HG02798 (cell line): ENCODE measurements around the gene SLC12A9.
"Not testable (repeated sequence)": the region's sequence is repeated elsewhere in the genome, so short reads cannot be mapped to it uniquely, and the experiment has no call there.

ENCODE experiments used
- ATAC-seq: cut with Tn5 transposase; IDR thresholded peaks from one replicate; pipeline ENCODE4 v1.9.1; 2021; ENCODE audit warnings: mild to moderate bottlenecking; ENCODE audit not compliant: unreplicated experiment, poor library complexity

Gene SLC12A9, protein sequence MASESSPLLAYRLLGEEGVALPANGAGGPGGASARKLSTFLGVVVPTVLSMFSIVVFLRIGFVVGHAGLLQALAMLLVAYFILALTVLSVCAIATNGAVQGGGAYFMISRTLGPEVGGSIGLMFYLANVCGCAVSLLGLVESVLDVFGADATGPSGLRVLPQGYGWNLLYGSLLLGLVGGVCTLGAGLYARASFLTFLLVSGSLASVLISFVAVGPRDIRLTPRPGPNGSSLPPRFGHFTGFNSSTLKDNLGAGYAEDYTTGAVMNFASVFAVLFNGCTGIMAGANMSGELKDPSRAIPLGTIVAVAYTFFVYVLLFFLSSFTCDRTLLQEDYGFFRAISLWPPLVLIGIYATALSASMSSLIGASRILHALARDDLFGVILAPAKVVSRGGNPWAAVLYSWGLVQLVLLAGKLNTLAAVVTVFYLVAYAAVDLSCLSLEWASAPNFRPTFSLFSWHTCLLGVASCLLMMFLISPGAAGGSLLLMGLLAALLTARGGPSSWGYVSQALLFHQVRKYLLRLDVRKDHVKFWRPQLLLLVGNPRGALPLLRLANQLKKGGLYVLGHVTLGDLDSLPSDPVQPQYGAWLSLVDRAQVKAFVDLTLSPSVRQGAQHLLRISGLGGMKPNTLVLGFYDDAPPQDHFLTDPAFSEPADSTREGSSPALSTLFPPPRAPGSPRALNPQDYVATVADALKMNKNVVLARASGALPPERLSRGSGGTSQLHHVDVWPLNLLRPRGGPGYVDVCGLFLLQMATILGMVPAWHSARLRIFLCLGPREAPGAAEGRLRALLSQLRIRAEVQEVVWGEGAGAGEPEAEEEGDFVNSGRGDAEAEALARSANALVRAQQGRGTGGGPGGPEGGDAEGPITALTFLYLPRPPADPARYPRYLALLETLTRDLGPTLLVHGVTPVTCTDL

DNA sequence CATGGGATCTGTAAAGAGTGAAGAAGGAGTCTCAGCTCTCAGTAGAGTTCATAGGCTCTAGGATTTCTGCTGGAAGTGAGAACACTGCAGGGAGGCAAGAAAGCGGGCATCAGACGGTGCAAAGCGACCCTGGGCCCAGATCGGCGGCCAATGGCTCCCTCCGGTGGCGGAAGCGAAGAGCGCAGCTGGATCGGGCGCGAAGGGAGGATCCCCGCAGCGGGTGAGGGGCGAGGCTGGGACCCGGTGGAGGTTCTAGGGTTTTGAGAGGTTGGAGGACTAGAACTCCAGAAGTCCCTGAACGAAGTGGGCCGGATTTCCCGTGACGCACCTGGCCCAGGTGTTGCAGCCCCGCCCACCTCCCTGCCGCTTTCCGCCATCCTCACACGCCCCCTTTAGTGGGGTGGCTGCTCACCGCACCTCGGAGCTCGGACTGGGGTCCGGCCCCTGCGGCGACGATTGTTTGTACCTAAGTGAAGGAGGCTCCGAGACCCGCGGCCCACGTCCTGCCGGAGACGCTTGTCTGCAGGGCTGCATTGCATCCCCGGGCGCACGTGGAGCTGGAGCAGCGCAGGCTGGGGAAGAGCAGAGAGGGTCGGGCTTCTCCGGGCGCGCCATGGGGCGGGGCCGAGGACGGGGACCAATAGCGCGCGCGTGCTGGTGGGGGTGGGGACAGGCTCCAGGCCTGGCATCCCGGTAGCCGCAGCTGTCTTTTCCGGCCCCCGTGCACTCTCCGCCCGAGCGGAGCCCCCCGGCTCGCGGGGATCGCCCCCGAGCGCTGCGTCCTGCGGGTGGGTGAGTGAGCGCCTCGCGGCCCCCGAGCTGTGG lies at the start of gene SLC12A9:
SLC12A9 (plus strand) TSS at position 666 of the 825 bp plus-strand sequence. CDS start 1,485 bp downstream, outside the sequence.
- peak; percentile 94 for ATAC-seq

DNA sequence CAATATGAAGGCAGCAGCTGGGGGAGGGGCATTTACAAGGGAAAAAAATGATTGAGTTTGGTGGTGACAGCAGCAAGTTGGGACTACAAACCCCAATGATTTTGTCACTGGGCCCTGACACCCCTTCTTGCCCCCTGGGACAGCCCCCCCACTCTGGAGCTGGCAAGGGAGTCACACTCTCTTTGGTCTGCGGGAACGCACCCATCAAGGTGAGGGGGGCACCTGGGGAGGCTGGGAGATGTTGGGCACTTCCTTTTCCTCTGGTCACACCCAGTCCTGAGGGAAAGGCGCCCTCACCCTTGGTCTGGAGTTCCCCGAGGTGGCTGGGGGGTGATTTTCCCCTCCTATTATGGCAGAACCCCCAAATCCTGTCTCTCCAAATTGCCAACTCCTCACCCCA lies 49.6 kb upstream of the SLC12A9 start:
- no peak for ATAC-seq

DNA sequence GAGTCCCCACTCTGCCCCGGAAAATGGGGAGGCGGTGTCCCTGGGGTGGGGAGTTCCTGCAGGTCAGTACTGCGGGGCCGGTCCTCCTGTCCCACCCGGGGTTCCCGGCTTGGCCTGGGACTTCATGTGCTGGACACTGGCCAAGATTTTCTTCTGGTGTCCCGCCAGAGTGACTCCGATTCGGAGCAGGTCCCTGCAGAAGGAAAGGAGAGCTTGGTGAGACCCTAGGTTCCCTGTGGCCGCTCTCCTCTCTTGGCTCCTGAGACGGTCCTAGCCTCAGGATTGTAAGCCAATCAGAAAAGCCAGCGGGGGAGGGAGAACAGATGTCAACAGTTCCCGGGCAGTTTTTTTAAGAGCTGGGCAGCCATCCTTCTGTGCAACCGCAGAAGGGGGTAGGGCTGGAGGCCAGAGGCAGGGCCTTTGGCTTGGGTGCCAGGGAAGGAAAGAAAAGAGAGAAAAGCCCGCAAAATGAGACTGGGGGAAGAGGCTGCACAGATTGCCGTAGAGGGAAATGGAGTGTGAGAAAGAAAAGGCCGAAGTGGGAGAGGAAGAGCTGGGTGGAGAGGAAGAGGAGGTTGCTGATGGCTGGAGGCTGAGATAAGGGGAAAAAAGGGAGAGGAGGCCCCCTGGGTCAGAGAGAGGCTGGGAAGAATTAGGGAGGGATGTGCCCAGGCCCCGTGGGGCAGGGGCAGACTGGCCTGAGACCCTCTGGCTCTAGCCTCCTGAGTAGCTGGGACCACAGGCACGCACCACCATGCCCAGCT lies 48.9 kb upstream of the SLC12A9 start:
- peak; percentile 94 for ATAC-seq

DNA sequence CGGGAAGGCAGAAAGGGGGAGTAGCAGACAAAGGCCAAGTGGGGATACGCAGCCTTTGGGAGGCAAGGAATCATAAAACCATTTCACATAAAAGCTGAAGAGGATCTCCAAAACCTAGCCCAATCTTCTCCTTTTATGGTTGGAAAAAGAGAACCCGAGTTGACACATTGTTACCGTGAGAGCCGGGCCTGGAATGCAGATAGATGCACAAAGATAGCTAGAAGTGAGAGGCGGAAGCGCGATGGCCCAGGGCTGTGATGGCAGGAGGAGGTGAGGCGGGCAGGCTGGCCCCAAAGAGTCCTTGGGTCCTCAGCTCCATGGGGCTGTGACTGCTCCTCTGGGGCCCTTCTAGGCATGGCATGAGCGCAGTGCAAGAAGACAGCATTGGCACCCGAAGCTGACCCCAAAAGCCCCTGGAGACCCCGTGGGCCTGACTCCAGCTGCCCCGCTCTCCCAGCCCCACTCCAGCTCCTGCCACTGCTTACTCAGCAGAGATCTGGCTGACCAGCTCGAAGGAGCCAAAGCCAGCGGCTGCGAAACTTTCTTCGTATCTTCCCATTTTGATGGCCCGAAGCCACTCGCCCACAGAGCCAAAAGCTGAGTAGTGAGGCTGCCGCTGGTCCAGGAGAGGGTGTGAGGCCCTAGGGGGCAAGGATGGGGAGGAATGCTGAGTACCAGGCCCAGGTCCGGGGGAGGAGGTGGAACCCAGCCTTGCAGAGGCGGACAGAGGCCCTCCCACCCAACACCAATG lies 47.7 kb upstream of the SLC12A9 start:
- no peak for ATAC-seq

DNA sequence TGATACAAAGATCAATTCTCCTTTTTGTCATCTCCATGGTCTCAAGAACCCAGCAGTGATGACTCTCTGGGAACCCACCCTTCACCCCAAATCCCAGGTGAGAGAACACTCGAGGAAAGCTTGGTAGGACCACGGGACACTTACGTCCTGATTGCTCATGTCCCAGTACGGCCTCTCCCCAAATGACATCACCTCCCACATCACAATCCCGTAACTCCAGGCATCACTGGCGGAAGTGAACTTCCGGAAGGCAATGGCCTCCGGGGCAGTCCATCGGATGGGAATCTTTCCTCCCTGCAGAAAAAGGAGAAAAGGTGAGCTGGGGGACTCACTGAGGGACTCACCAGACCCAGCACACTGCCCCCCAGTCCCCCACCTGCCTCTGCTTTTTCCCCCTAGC lies 46.2 kb upstream of the SLC12A9 start:
- no peak for ATAC-seq

DNA sequence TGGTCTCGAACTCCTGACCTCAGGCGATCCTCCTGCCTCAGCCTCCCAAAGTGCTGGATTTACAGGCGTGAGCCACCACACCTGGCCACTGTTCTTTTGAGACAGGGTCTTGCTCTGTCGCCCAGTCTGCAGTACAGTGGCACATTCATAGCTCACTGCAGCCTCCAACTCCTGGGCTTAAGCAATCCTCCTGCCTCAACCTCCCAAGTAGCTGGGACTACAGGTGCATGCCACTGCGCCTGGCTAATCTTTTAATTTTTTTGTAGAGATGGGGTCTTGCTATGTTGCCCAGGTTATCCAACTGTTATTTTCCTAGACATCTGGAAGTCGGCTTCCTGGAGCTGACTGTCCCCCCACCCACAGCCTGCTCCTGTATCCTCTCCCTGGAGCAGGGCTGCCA lies 45.6 kb upstream of the SLC12A9 start:
- ATAC-seq = not testable (repeated sequence)

DNA sequence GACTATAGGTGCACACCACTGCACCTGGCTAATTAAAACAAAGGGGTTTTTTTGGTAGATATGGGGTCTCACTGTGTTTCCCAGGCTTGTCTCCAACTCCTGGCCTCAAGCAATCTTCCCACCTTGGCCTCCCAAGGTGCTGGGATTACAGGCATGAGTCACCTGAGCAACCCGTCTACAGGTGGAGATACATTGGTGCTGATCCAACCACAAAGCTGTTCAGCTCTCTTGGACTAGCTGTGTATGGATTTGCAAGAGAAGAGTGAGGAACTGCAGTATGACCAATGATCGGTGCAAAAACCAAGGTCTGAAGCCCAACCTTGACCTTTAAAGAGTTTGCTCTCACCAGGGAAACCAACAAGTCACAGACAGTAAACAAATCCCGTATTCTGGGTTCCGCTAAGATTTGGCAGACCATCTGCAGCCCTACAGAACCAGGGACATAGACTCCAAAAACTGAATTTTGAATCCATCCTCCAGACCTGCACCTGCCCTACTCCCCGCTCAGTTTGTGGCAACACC lies 44.1 kb upstream of the SLC12A9 start:
- ATAC-seq = no peak

DNA sequence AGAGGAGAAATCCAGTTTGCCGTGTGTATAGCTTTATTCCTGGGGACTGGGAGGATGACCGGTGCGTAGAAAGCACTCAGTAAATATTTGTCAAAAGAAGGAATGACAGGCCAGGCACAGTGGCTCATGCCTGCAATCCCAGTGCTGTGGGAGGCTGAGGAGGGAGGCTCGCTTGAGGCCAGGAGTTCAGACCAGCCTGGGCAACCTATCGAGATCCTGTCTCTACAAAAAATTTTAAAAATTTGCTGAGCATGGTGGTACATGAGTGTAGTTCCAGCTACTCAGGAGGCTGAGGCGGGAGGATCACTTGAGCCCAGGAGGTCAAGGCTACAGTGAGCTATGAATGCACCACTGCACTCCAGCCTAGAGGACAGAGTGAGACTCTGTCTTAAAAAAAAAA lies 41.0 kb upstream of the SLC12A9 start:
- no peak for ATAC-seq

DNA sequence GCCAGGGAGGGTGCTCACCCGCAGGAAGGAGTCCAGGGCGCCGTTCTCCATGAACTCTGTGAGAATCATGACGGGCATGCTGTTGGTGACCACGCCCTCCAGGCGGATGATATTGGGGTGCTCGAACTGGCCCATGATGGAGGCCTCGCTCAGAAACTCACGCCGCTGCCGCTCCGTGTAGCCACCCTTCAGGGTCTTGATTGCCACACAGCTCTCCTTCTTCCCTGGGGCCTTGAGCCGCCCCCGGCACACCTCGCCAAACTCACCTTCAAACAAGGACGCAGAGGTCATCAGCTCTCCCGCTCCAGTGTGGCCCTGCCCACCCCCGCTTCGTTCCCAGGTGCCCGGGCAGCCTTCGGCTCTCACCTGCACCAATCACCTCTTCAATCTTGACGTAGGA lies 39.8 kb upstream of the SLC12A9 start:
- no peak for ATAC-seq

DNA sequence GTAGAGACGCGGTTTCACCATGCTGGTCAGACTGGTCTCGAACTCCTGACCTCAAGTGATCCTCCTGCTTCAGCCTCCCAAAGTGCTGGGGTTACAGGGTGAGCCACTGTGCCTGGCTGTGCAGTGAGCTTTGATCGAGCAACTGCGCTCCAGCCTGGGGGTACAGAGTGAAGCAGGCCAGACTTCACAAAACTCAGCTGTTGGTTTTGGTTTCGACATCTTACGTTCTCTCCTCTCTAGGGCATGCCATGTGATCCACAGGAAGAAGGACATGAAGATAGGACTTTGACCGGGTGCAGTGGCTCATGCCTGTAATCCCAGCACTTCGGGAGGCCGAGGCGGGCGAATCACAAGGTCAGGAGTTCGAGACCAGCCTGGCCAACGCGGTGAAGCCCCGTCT lies 36.0 kb upstream of the SLC12A9 start:
- not testable (repeated sequence) for ATAC-seq

DNA sequence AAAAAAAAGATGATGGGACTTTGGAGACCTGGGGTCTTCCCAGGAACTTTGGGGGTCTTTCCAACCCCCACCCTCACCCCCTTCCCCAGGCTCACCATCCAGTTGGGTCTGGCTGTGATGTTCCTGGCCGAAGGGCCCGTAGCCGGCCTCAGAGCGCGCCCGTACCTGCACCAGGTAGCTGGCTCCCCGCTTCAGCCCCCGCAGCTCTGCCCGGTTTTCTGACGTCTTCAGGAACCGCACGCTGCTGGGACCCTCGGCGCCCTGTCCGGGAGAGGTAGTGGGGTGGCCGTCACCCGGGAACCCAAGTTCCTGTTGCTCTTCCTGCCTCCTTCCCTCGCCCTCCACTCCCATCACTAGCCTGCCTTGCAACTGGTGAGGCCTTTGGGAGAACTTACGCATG lies 35.4 kb upstream of the SLC12A9 start:
- ATAC-seq = no peak

DNA sequence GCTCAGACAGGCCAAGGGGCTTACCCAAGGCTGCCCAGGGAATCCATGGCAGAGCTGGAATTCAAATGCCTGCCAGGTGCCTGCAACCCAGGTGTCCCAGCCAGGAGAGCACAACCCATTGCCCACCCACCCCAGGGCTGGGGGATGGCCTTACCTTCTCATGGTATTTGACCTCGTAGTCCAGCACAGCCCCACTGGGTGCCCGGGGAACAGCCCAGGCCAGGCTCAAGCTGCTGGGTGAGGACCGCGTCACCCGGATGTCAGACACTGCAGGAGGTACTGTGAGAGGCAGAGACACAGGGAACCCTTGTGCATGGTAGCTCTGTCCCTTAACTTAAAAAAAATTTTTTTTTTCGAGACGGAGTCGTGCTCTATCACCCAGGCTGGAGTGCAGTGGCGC lies 34.1 kb upstream of the SLC12A9 start:
- no peak for ATAC-seq

DNA sequence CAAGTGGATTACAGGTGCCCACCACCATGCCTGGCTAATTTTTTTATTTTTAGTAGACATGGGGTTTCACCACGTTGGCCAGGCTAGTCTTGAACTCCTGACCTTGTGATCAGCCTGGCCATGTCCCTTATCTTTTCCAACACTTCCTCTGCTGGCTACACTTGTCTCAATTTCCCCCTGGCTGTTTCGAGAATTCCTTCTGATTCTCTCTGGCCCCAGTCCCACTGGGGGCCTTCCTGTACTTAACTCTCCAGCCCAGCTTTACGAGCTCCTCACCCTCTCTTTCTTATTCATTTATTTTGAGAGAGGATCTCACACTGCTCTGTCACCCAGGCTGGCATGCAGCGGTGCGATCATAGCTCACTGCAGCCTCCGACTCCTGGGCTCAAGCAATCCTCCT lies 33.7 kb upstream of the SLC12A9 start:
- no peak for ATAC-seq

DNA sequence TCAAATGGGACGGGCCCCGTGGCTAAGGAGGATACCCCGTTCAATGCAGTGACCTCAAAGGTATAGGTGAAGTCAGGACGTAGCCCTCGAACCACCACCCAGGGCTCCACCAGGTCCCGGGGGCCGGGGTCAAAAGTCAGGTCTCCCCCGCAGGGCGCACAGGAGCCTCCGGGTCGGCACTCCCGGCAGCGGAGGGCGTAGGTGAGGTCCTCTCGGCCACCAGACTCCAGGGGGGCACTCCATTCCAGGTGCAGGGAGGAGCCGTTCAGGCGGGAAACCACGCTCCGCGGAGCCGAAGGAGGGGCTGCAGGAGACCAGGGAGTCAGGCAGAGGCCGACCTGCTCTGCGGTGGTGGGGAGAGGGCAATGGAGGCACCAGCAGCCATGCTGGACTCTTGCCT lies 32.9 kb upstream of the SLC12A9 start:
- no peak for ATAC-seq

DNA sequence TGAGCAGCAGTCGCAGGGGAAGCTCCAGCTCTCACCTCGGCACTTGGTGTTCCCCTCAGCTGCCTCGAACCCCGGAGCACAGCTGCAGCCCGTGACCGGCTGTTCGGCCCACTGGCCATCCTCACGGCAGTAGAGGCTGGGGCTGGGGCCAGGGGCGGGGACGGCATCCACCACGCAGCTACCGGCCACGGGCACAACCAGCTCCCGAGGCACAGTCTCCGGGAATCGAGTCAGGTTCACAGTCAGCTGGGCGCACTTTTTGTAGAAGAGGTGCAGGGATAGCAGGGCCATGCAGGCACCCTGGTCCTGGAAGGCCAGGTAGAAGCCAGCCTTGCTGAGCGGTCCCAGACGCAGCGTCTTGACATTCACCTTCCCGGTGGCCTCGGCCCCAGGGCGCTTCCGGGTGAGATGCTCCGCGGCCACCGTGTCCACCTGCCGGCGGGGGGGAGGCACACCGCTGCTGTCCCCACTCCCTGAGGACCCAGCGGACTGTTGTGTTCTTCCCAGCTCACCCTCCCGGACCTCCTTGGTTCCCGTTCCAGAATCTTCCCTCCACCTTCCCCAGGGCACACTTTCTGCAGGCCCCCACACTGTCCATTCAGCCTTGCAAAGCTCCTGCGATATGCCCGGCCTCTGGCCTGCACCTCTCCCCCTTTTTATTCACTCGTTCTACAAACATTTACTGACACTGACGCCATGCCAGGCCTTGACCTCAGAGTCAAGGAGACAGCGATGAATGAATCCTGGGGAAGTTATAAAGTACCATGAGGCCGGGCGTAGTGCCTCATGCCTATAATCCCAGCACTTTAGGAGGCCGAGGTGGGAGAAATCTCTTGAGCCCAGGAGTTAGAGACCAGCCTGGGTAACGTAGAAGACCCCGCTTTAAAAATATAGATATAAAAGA lies 30.0 kb upstream of the SLC12A9 start:
- no peak for ATAC-seq

DNA sequence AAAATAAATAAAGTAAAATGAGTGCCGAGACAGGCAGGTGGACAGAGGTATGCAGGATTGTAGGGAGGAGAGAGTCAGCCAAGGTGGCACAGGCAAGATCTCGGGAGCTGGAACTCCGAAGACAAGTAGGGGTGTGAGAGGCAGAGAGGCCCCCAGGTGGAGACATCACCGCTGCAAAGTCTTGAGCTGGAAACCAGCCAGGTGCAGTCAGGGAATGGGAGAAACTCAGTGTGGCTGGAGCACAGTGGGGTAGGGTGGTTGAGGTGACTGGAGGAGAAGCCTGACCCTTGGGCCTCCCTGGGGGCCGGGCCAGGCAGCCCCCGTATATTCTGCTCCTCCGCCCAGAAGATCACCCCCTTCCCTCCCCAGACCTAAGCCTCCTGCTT lies 29.4 kb upstream of the SLC12A9 start:
- no peak for ATAC-seq

DNA sequence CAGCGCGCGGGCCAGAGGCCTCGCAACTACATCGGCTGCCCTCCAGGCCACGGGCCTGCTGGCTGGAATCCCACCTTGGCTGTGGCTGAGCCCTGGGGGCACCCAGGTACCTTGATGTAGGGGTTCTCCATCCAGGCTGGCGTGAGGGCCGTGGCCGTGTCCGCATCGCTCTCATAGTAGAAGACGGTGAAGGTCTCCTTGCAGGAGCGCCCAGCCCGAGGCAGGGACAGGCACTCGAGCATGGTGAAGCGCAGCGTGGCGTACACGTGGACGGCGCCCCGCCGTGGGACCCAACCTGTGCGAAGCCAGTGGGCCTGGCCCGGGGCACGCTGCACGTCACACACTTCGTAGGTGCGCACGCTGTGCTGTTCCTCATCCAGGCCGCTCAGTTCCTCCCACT lies 29.0 kb upstream of the SLC12A9 start:
- no peak for ATAC-seq
